NCI-H2196 treated with DMSO at 0.1 percent for 48 hours (cell line): ENCODE results near the gene TNRC6A.
"Not testable (repeated sequence)": the region's sequence is repeated elsewhere in the genome, so short reads cannot be mapped to it uniquely, and the experiment has no call there.

ENCODE experiments used
- DNase-seq: peaks from one replicate; lab custom pipeline; 2025; ENCODE audit not compliant: unreplicated experiment; lab: John Stamatoyannopoulos, UW

Gene TNRC6A

DNA sequence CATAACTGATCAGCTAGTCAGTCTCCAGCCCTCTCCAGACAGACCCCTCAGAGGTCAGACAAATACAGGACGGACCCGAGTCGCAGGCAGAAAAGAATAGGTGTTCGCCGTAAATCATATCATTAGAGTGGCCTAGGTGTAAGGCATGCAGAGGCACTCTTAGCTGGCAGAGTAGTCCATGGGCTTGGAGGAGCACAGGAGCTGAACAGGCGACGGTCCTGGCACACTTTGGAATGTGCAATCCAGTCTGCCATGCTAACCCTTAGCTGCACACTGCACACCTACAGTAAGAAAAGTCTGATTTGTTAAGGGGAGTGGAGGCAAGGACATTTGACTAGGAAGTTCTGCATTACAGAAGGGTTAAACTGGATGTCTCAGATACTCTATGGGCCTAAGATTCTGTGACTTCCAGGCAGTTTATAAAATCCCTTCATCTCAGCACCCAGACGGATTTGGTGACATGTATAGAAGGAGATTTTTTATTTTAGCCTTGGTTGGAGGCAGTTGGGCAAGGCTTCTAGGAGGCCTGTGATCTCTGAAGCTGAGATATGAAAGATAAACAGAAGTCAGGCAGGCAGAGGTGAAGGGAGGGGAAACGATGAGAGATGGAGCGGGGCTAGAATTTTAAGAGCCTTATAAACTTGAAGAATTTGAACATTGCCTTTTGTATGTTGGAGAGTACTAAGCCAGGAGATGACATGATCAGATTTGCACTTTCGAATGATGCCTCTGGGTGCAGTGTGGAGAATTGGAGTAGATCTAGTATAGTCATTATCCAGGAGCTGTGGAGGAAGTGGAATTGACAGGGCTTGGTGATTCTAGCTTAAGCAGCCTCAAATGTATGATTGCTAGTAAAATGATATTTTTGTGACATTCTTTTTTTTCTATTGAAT lies 81.7 kb downstream of the TNRC6A start:
- DNase-seq: no peak

GRCh38 chr16:24812813-24813212 lies 83.4 kb downstream of the TNRC6A start:
- DNase-seq: not testable (repeated sequence)

DNA sequence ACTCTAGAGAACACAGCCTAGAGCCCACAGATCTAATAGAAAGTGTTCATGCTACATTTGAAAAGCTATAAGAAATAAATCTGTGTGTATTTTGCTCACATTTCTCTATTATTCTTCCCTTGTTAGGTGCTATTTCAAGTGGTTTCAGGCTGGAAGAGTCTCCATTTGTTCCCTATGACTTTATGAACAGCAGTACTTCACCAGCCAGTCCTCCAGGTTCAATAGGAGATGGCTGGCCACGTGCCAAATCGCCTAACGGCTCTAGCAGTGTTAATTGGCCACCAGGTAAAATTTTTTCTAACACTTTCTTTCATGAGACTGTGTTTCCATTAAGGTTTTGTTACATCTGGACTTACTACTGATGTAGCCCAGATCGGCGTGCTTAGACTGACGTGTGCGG lies 85.6 kb downstream of the TNRC6A start:
- no peak for DNase-seq

DNA sequence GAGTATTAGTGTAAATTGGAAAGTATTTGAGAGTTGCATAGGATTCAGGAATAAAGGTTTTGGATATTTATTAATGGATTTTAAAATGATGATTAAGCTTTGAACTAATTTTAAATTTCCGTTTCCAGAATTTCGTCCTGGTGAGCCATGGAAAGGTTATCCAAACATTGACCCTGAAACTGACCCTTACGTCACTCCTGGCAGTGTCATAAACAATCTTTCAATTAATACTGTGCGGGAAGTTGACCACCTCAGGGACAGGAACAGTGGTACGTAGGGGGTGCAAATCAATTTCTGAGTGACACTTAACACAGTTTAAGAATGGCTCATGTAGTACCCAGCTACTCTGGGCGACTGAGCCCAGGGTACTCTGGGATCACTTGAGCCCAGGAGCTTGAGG lies 87.2 kb downstream of the TNRC6A start:
- no peak for DNase-seq

DNA sequence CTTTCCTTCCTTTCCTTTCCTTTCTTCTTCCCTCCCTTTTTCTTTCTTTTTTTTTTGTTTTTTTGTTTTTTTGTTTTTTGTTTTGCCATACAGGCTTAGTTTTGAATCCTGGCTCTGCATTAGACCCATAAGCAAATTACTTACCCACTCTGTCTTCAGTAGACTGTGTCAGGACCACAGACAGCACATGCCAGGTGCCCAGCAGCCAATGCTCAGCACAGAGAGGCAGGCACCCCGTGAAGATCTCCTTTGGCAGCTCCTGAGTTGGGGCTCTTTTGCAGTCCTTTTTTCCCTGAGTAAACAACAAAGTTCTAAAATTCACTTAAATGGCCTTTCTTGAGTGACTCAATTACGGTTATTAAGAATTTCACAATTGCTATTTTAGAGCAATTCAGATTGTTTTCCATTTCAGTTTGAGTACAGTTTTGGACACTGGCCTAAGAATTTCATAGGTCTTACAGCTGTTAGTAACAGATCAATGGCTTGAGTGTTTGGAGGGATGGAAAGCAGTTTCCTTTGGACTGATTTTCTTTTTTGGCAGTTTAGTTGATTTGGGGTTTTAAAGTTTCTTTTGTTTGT lies 90.1 kb downstream of the TNRC6A start:
- no peak for DNase-seq

- DNase-seq: no peak
Observed at GRCh38 chr16:24820522-24820921, 91.1 kb downstream of the TNRC6A start.

- DNase-seq: no peak
Observed at GRCh38 chr16:24821129-24821528, 91.7 kb downstream of the TNRC6A start.

- DNase-seq: no peak
Observed at GRCh38 chr16:24822542-24822941, 93.1 kb downstream of the TNRC6A start.

- DNase-seq: no peak
Observed at GRCh38 chr16:24822974-24823373, 93.5 kb downstream of the TNRC6A start.

DNA sequence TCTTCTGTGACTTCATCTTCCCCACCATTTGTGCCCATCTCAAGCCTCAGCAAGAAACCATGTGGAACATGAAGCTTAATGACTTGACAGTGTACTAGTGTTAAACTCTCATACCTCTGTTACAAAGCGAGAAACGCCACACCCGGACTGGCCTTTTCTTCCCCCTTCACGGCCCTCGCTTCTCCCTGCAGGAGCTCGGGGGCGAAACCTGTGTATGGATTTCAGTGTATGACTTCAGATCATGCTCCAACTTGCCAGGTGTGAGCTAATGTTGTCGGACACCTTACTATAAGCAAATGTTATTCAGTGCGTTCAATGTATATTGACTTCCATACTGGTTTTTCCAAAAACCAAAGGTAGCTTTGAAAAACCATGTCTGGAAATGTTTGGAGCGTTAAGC lies 96.2 kb downstream of the TNRC6A start:
- no peak for DNase-seq

DNA sequence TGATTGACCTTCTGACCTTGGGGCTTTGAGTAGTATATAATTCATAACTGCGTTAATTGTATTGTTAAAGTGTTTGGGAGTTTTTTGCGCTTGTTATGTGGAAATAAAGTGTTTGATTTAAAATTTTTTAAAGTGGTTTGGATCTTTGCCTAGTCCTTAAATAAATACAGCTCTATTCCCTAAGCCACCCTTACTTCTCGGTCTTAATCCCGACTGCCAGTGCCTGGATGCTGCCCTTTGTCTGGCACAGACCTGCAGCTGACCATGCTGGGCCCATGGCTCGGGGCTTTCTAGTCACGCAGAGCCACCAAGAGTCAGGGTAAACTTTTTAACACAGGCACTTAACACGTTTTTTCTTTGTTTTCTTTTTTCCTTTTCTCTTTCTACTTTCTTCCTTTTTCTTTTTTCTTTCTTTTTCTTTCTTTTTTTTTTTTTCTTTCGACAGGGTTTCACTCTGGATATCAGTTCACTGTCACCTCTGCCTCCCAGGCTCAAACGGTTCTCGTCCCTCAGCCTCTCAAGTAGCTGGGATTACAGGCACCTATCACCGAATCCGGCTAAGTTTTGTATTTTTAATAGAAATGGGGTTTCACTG lies 96.7 kb downstream of the TNRC6A start:
- no peak for DNase-seq

DNA sequence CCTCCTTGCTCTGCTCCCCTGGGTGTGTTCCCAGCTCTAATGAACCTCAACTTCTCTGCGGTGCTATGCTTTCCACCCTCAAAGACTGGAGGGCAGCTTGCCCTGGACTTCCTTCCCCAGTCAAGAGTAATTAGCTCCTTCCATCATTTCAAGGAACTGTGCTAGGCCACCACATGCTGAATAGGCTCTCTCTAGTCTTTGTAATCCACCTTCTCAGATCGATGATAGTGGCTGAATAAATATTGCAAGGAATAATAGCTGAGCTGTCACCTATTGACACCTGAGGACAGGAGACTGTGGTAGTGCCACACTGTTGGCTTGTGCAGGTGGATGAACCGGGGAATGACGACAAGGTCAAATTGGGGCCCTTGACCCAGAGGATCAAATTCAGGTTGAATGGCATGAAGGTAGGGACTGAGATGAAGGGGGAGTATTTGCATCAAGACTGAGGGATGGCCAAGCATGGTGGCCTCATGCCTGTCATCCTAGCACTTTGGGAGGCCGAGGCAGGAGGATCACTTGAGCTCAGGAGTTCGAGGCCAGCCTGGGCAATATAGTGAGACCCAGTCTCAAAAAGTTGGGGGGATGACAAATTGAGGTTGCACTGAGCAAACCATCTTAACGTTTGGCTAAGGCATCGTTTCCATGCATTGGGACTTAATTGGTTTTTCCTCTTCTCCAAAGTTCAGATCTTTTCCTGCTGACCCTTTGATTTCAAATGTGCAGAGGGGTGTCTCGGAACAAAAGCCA lies 97.5 kb downstream of the TNRC6A start:
- no peak for DNase-seq

GRCh38 chr16:24829153-24829552 lies 99.7 kb downstream of the TNRC6A start:
- DNase-seq: no peak

- DNase-seq: no peak
Observed at GRCh38 chr16:24833352-24833751, 103.9 kb downstream of the TNRC6A start.

GRCh38 chr16:24834459-24835335 lies 105.2 kb downstream of the TNRC6A start:
- DNase-seq: no peak

DNA sequence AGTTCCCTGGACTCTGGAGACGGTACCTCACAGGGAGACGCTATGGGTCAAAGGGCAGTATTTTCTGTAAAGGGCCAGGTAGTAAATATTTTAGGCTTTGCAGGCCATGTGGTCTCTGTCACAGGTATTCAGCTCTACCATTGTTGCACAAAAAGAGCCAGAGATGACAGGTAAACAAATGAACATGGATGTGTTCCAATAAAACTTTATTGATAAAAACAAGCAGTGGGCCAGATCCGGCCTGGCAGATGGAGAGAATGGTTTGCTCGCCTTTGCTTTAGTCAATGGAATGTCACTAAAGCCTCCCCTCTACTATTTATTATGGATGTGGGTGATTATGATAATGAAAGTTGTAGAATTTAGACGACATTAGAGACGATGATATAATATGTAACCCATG lies 107.4 kb downstream of the TNRC6A start:
- no peak for DNase-seq

GRCh38 chr16:24837969-24838368 lies 108.5 kb downstream of the TNRC6A start:
- DNase-seq: no peak

DNA sequence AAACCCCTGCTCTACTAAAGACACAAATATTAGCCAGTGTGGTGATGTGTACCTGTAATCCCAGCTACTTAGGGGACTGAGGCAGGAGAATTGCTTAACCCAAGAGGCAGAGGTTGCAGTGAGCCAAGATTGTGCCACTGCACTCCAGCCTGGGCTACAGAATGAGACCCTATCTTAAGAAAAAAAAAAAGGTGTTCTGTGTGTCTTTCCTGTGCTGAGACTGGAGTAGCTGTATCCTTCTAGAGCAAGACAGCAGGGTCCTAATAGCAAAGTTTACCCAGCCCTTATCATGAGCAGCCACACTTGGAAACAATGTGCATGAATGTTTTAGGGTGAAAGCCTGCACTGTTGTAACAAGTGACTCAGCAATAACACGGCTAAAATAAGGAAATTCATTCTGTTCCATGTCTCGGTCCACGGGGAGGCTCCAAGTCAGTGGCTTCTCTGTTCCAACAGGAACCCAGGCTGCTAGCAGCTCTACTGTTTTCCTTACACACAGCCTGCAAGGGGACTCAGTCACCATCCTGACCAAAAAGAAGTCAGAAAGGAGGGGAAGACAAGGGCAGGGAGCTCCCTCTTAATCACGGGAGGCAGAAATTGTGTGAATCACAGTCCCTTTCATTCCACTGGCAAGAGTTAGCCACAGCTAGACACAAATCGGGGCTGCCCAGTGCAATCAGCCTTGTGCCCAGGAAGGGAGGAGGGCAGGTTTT lies 109.3 kb downstream of the TNRC6A start:
- no peak for DNase-seq

DNA sequence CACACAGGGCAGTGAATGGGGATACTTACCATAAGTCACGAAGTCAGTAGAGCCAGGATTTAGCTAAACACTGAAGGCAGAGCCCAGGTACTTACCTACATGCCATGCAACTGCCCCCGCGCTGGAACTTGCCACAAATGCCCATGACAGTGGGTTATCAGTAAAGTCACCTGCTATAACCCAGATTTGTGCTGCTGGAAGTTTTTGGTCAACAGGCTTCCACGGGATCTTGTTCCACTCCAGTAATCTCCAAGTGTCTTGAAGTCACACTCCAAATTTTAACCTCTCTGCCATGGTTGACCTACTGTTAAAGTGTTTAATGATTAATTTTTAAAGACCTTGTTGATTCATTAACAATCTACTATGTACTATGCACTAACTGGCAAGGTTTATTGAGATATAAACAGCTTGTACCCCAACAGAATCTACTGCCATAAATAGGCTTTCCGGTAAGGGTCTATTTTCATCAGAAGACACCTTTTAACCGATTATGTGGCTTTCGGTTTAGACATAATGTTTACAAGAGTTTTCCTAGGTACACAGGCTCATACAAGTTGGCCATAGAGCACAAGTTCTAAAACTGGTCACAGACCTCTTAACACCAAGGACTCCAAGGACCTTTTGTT lies 110.0 kb downstream of the TNRC6A start:
- no peak for DNase-seq
